ENCODE data around the gene C3orf85. TPM values are rescaled to one million over a fixed set of nuclear protein-coding genes. Genes with fewer than 3 reads are reported as not detected.
A peak's percentile ranks its signal among the peaks of the same experiment; 100 is the strongest.

Gene C3orf85
- not detected for polyA plus RNA-seq

DNA sequence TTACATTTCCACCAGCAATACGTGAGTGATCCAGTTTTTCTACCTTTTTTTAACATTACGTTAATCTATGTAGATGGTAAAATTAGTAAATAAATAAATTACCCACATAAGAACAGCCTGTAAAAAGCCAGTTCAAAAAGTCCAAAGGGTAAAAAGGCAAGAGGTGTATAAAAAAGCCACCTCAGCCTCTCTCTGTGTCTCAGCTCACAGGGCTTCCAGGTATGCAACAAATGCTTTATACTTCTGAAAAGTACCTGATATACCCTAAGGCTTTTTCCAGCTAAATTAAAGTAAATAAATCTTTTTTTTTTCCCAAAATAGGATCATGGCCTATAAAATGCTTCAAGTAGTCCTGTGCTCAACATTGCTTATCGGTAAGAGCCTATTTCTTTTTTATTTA, at the start of gene C3orf85:
TSS of gene C3orf85 (plus strand) at position 197 of the 400 bp plus-strand sequence. CDS start at position 326, 129 bp downstream.
- Mint-ChIP-seq H3K36me3 (peaks cover 1% of the 10 kb centered on the region), H3K27ac (no peak within 1 kb of the TSS), H3K9me3 (peaks cover 0 to 3% (median 2%) of the 10 kb centered on the region in 3 donors), H3K4me1 (no peaks in the 10 kb centered on the region), H3K4me3 (no peak within 1 kb of the TSS), H3K27me3 (no peaks in the 10 kb centered on the region)

DNA sequence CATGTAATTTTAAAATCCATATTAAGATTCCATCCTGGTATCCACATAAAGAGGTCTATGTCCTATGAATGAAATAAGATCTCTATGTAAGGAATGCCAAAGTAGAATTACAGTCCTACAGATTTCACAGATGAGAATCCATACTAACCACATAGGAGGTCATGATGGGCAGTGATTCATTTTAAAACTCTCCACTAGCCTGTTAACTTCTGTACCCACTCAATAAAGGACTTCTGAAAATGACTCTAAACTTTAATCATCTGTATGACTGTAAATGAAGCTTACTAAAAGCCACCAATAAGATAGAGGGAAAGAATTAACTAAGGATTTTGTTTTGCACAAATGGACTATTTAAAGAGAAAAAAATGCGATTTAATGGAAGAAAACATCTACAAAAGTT, 47.3 kb upstream of the C3orf85 start:
- peaks cover 0 to 3% (median 0%) of the 10 kb centered on the region in 3 donors for H3K9me3 Mint-ChIP-seq
- no peaks in the 10 kb centered on the region for H3K4me1 Mint-ChIP-seq
- H3K4me3 Mint-ChIP-seq = no peak overlapping the region
- no peaks in the 10 kb centered on the region for H3K36me3 Mint-ChIP-seq
- no peak overlapping the region for H3K27ac Mint-ChIP-seq
- H3K27me3 Mint-ChIP-seq = peaks cover 6% of the 10 kb centered on the region

GRCh38 chr3:109091846-109092245, 44.7 kb upstream of the C3orf85 start:
- H3K4me1 Mint-ChIP-seq = no peaks in the 10 kb centered on the region
- H3K36me3 Mint-ChIP-seq = no peaks in the 10 kb centered on the region
- H3K27me3 Mint-ChIP-seq = peaks cover 3% of the 10 kb centered on the region
- peaks cover 0 to 3% (median 0%) of the 10 kb centered on the region in 3 donors for H3K9me3 Mint-ChIP-seq
- H3K27ac Mint-ChIP-seq = no peak overlapping the region
- no peak overlapping the region for H3K4me3 Mint-ChIP-seq

DNA sequence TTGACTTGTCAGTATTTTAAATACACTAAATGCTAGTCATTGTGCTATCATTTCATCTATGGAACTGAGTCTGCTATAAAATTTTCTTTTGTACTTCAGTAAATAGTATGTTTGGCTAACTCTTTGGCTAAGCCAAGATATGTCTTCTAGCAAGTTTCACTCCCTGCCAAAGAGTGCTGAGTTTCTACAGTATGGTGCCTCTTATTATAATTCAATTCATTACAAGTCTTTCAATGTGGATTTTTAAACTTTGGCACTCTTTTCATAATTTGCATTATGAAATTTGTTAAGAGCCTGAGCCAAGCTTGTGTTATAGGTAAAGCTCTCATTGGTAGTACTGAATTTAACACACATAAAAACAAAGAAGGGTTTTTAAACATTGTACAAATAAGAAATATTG, 43.0 kb upstream of the C3orf85 start:
- Mint-ChIP-seq H3K4me3 (no peak overlapping the region), H3K27me3 (peaks cover 3% of the 10 kb centered on the region), H3K36me3 (no peaks in the 10 kb centered on the region), H3K27ac (no peak overlapping the region), H3K9me3 (peaks cover 0 to 2% (median 0%) of the 10 kb centered on the region in 3 donors), H3K4me1 (peaks cover 0 to 2% (median 0%) of the 10 kb centered on the region in 3 donors)

- Mint-ChIP-seq H3K9me3 (no peaks in the 10 kb centered on the region), H3K27me3 (peaks cover 3% of the 10 kb centered on the region), H3K36me3 (no peaks in the 10 kb centered on the region), H3K4me1 (peaks cover 0 to 2% (median 0%) of the 10 kb centered on the region in 3 donors), H3K27ac (no peak overlapping the region), H3K4me3 (no peak overlapping the region)
Observed at GRCh38 chr3:109095166-109095565, 41.4 kb upstream of the C3orf85 start.

- H3K27ac Mint-ChIP-seq = no peak overlapping the region
- H3K27me3 Mint-ChIP-seq = peaks cover under 1% of the 10 kb centered on the region
- peaks cover 0 to 2% (median 0%) of the 10 kb centered on the region in 3 donors for H3K4me1 Mint-ChIP-seq
- H3K9me3 Mint-ChIP-seq = no peaks in the 10 kb centered on the region
- H3K36me3 Mint-ChIP-seq = no peaks in the 10 kb centered on the region
- H3K4me3 Mint-ChIP-seq = no peak overlapping the region
Observed at GRCh38 chr3:109098079-109098644, 38.4 kb upstream of the C3orf85 start.

- H3K27ac Mint-ChIP-seq = no peak overlapping the region
- no peaks in the 10 kb centered on the region for H3K9me3 Mint-ChIP-seq
- H3K27me3 Mint-ChIP-seq = peaks cover 7% of the 10 kb centered on the region
- H3K4me3 Mint-ChIP-seq = no peak overlapping the region
- no peaks in the 10 kb centered on the region for H3K4me1 Mint-ChIP-seq
- no peaks in the 10 kb centered on the region for H3K36me3 Mint-ChIP-seq
Observed at GRCh38 chr3:109109574-109109973, 26.9 kb upstream of the C3orf85 start.

GRCh38 chr3:109112946-109113760, 23.4 kb upstream of the C3orf85 start:
- no peak overlapping the region for H3K4me3 Mint-ChIP-seq
- no peaks in the 10 kb centered on the region for H3K9me3 Mint-ChIP-seq
- H3K36me3 Mint-ChIP-seq = no peaks in the 10 kb centered on the region
- H3K27ac Mint-ChIP-seq = no peak overlapping the region
- H3K4me1 Mint-ChIP-seq = no peaks in the 10 kb centered on the region
- peaks cover 7% of the 10 kb centered on the region for H3K27me3 Mint-ChIP-seq

- H3K27me3 Mint-ChIP-seq = peaks cover 7% of the 10 kb centered on the region
- no peaks in the 10 kb centered on the region for H3K9me3 Mint-ChIP-seq
- no peak overlapping the region for H3K27ac Mint-ChIP-seq
- H3K4me3 Mint-ChIP-seq = no peak overlapping the region
- H3K4me1 Mint-ChIP-seq = no peaks in the 10 kb centered on the region
- no peaks in the 10 kb centered on the region for H3K36me3 Mint-ChIP-seq
Observed at GRCh38 chr3:109114746-109115145, 21.8 kb upstream of the C3orf85 start.

- Mint-ChIP-seq H3K9me3 (no peaks in the 10 kb centered on the region), H3K4me1 (no peaks in the 10 kb centered on the region), H3K36me3 (no peaks in the 10 kb centered on the region), H3K27ac (no peak overlapping the region), H3K27me3 (peaks cover 7% of the 10 kb centered on the region), H3K4me3 (no peak overlapping the region)
Observed at GRCh38 chr3:109115451-109115850, 21.1 kb upstream of the C3orf85 start.

DNA sequence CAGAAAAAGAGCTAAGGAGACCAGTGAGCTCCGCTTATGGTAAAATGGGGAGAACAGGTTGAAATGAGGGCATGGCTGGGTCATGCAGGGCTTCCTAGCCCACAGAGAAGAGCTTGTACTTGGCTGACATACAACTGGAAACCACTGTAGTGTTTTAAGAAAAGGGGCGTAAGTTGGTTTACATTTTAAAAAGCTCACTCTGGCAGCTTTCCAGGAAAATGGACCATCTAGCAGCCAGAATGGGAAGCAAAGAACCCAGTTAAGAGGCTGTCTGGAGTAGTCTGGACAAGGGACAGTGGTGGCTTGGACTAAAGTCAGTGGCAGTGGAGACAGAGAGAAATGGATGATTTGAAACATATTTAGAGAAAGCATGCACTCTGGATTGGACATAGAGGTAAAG, 20.5 kb upstream of the C3orf85 start:
- Mint-ChIP-seq H3K27me3 (peaks cover 7% of the 10 kb centered on the region), H3K4me3 (no peak overlapping the region), H3K9me3 (no peaks in the 10 kb centered on the region), H3K36me3 (no peaks in the 10 kb centered on the region), H3K4me1 (no peaks in the 10 kb centered on the region), H3K27ac (no peak overlapping the region)

DNA sequence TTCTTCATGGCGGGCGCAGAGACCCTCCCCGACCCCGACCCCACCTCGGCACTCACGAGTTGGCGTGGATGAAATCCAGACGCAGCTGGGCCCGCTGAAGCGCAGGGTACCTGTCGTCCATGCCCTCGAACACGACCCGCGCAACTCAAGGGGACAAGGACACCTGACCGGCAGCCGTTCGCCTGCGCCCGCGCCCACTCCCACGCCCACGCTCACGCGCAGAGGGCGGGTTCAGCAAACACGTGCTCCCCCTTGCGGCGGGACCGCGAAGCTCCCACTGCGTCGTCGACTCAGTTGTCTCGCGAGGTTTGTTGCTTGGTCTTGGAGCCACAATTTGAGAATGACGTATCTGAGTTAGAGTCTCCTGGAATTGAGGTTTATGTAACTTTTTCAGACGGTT, 18.6 kb upstream of the C3orf85 start, which contains the start of gene MORC1:
TSS of gene MORC1 (minus strand) at position 196 of the 400 bp plus-strand sequence. CDS start at position 121, 75 bp downstream.
- H3K4me1 Mint-ChIP-seq = peaks cover 0 to 6% (median 3%) of the 10 kb centered on the region in 3 donors
- H3K4me3 Mint-ChIP-seq = no peak within 1 kb of the TSS
- peaks cover 5% of the 10 kb centered on the region for H3K27me3 Mint-ChIP-seq
- H3K9me3 Mint-ChIP-seq = peaks cover 0 to 5% (median 3%) of the 10 kb centered on the region in 3 donors
- no peaks in the 10 kb centered on the region for H3K36me3 Mint-ChIP-seq
- no peak within 1 kb of the TSS for H3K27ac Mint-ChIP-seq

GRCh38 chr3:109118584-109118983, 17.9 kb upstream of the C3orf85 start:
- peaks cover 0 to 6% (median 3%) of the 10 kb centered on the region in 3 donors for H3K4me1 Mint-ChIP-seq
- peaks cover 2% of the 10 kb centered on the region for H3K27me3 Mint-ChIP-seq
- H3K36me3 Mint-ChIP-seq = no peaks in the 10 kb centered on the region
- H3K27ac Mint-ChIP-seq = no peak overlapping the region
- peaks cover 0 to 5% (median 3%) of the 10 kb centered on the region in 3 donors for H3K9me3 Mint-ChIP-seq
- H3K4me3 Mint-ChIP-seq = no peak overlapping the region

- Mint-ChIP-seq H3K9me3 (peaks cover 0 to 5% (median 3%) of the 10 kb centered on the region in 3 donors), H3K27ac (peak overlapping the region in 1 of 3 donors; percentile 3)
Observed at GRCh38 chr3:109122690-109123089, 13.8 kb upstream of the C3orf85 start.

DNA sequence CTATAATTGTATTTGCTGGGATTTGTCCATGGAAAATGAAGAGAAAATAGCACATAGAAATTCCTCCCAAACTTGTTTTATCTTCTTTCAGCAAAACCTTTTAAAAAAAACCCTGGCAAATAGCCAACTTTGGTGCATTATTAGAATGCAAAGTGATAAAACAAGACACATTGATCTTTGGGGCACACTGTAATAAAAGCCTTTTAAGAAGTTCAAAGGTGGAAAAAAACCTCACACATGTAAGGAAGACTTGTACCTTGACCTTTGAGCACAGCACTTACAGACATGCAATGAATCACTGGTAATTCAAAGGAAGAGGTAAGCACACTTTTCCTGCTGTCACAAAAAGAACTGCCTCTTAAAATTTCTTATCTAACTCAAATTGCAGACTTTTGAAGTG, 10.6 kb upstream of the C3orf85 start:
- H3K27me3 Mint-ChIP-seq = no peaks in the 10 kb centered on the region
- H3K4me1 Mint-ChIP-seq = peaks cover 0 to 6% (median 3%) of the 10 kb centered on the region in 3 donors
- no peaks in the 10 kb centered on the region for H3K36me3 Mint-ChIP-seq
- no peak overlapping the region for H3K4me3 Mint-ChIP-seq
- H3K9me3 Mint-ChIP-seq = peaks cover 0 to 5% (median 3%) of the 10 kb centered on the region in 3 donors
- no peak overlapping the region for H3K27ac Mint-ChIP-seq

More at GRCh38 chr3:109122690-109123089, 13.8 kb upstream of the C3orf85 start:
- Mint-ChIP-seq H3K27me3 (no peaks in the 10 kb centered on the region), H3K4me1 (peaks cover 0 to 6% (median 3%) of the 10 kb centered on the region in 3 donors), H3K4me3 (peak overlapping the region in 1 of 4 donors; percentile 7), H3K36me3 (no peaks in the 10 kb centered on the region)

All from IgD-negative memory B cell (primary cell).